Kidney epithelial cell (primary cell): Measurements from ENCODE around the gene ZNF277. TPM values are rescaled to one million over a fixed set of nuclear protein-coding genes. Genes with fewer than 3 reads are reported as not detected.

Source experiments
- DNase-seq: peaks from one replicate; pipeline ENCODE4 v3.0.0-alpha.2; 2010; ENCODE audit warnings: low read depth
- H3K27me3 ChIP-seq: 2 replicates; pipeline ENCODE4 v1.6.0; 2011; ENCODE audit warnings: low read length; ENCODE audit not compliant: control insufficient read depth, insufficient read depth
- H3K36me3 ChIP-seq: 2 replicates; pipeline ENCODE4 v1.5.1; 2011; ENCODE audit warnings: low read length; ENCODE audit not compliant: control insufficient read depth, insufficient read depth
- H3K4me3 ChIP-seq: 2 replicates; pipeline ENCODE4 v1.5.1; 2011; ENCODE audit warnings: low read depth, mild to moderate bottlenecking, control low read depth, low read length
- total RNA-seq: library from RNA; depleted of rRNA; stranded (reverse); fragments of >200 nt; gene quantifications from 2 replicates; pipeline ENCODE4 v1.2.3, GENCODE V29; 2015
- TF ChIP-seq, protein P1 (sequence below): IDR thresholded peaks from 2 replicates; pipeline ENCODE4 v1.5.1; 2011; ENCODE audit warnings: mild to moderate bottlenecking, moderate library complexity, low read length, control low read depth, inconsistent platforms; ENCODE audit not compliant: insufficient read depth, poor library complexity, severe bottlenecking

ZNF277 gene
- total RNA-seq, 1 donor from 2014 or later: 34.6 TPM

GRCh38 chr7:112212571-112212970 lies 6.1 kb downstream of the ZNF277 start:
- Histone ChIP-seq H3K36me3 (no peaks in the 10 kb centered on the region), H3K4me3 (no peak overlapping the region), H3K27me3 (no peaks in the 10 kb centered on the region)
- TF ChIP-seq, protein P1, sequence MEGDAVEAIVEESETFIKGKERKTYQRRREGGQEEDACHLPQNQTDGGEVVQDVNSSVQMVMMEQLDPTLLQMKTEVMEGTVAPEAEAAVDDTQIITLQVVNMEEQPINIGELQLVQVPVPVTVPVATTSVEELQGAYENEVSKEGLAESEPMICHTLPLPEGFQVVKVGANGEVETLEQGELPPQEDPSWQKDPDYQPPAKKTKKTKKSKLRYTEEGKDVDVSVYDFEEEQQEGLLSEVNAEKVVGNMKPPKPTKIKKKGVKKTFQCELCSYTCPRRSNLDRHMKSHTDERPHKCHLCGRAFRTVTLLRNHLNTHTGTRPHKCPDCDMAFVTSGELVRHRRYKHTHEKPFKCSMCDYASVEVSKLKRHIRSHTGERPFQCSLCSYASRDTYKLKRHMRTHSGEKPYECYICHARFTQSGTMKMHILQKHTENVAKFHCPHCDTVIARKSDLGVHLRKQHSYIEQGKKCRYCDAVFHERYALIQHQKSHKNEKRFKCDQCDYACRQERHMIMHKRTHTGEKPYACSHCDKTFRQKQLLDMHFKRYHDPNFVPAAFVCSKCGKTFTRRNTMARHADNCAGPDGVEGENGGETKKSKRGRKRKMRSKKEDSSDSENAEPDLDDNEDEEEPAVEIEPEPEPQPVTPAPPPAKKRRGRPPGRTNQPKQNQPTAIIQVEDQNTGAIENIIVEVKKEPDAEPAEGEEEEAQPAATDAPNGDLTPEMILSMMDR: no peak
- DNase-seq: no peak

GRCh38 chr7:112213735-112214134 lies 7.2 kb downstream of the ZNF277 start:
- no peak for DNase-seq
- Histone ChIP-seq H3K4me3 (no peak overlapping the region), H3K36me3 (no peaks in the 10 kb centered on the region), H3K27me3 (no peaks in the 10 kb centered on the region)
- TF ChIP-seq, protein P1: no peak

DNA sequence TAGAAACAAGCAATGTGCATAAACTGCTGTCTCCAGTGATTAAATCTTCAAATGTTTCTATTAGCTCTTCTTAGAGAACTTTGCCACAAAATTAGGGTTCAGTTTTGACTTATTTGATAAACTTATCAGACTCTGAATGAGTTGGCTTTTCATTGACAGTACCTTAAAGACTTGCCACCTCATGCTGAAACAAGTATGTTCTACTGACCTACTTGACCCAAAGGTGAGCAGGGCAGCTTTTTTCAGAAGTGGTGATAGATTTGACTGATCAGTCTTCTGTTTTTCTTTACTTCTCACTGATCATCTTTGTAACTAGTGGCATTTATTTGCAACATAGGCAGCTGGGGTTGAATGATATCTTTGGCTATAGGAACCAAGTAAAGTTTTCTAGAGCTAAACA lies 7.8 kb downstream of the ZNF277 start:
- no peaks in the 10 kb centered on the region for H3K27me3 ChIP-seq
- no peak for DNase-seq
- TF ChIP-seq, protein P1: no peak
- H3K36me3 ChIP-seq: no peaks in the 10 kb centered on the region
- no peak overlapping the region for H3K4me3 ChIP-seq

GRCh38 chr7:112214883-112215282 lies 8.4 kb downstream of the ZNF277 start:
- Histone ChIP-seq H3K36me3 (no peaks in the 10 kb centered on the region), H3K4me3 (no peak overlapping the region), H3K27me3 (no peaks in the 10 kb centered on the region)
- TF ChIP-seq, protein P1: no peak
- DNase-seq: no peak

DNA sequence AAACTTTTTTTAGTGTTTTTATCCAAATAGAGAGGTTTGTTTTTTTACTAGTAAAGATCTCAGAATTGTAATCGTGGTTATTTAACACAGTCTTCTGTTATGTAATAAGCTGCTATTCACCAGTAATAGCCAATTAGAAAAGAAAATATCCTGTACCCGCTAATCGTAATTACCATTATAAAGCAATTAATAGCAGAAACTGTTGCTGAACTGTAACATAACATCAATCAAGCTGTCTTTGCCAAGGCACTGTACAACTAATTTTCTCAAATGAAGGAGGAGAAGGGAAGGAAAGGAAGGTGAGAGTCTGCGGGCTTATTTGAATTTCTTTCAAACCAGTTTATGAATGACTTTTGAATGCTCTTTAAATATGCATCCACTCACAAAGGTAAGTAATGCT lies 9.3 kb downstream of the ZNF277 start:
- Histone ChIP-seq H3K36me3 (no peaks in the 10 kb centered on the region), H3K4me3 (no peak overlapping the region), H3K27me3 (no peaks in the 10 kb centered on the region)
- TF ChIP-seq, protein P1: no peak
- DNase-seq: no peak

DNA sequence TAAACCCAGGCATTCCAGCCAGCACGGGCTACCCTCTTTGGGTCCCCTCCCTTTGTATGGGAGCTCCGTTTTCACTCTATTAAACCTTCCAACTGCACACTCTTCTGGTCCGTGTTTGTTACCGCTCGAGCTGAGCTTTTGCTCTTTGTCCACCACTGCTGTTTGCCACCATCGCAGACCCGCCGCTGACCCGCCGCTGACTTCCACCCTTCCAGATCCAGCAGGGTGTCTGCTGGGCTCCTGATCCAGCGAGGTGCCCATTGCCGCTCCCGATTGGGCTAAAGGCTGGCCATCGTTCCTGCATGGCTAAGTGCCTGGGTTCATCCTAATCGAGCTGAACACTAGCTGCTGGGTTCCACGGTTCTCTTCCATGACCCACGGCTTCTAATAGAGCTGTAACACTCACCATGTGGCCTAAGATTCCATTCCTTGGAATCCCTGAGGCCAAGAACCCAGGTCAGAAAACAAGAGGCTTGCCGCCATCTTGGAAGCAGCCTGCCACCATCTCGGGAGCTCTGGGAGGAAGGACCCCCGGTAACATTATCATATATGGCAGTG lies 14.5 kb downstream of the ZNF277 start:
- H3K27me3 ChIP-seq: no peaks in the 10 kb centered on the region
- no peaks in the 10 kb centered on the region for H3K36me3 ChIP-seq
- no peak for DNase-seq
- H3K4me3 ChIP-seq: no peak overlapping the region
- TF ChIP-seq, protein P1: no peak
